HUES6 (cell line): ENCODE results near the gene CWC22.
"Not testable (repeated sequence)": the region's sequence is repeated elsewhere in the genome, so short reads cannot be mapped to it uniquely, and the experiment has no call there.

Source experiments
- H3K27ac ChIP-seq: 2 replicates; pipeline ENCODE4 v1.7.0; 2013; ENCODE audit warnings: low read depth, mild to moderate bottlenecking, low read length, inconsistent platforms
- H3K27me3 ChIP-seq: 2 replicates; pipeline ENCODE4 v1.6.1; 2013; ENCODE audit warnings: low read length; ENCODE audit not compliant: control insufficient read depth, insufficient read depth
- H3K36me3 ChIP-seq: 2 replicates; pipeline ENCODE4 v1.6.1; 2013; ENCODE audit warnings: low read length; ENCODE audit not compliant: control insufficient read depth, insufficient read depth
- H3K4me1 ChIP-seq: 2 replicates; pipeline ENCODE4 v1.6.1; 2013; ENCODE audit warnings: low read length; ENCODE audit not compliant: control insufficient read depth, insufficient read depth
- H3K4me3 ChIP-seq: 2 replicates; pipeline ENCODE4 v1.5.1; 2013; ENCODE audit warnings: low read depth, low read length
- H3K9ac ChIP-seq: one replicate; pipeline ENCODE4 v1.6.1; 2013; ENCODE audit warnings: mild to moderate bottlenecking, low read length
- H3K9me3 ChIP-seq: 2 replicates; pipeline ENCODE4 v1.6.1; 2013; ENCODE audit warnings: low read depth, low read length; ENCODE audit not compliant: control insufficient read depth, insufficient read depth

The CWC22 gene

GRCh38 chr2:179929997-179930396 is 77.1 kb downstream of the CWC22 start:
- H3K9ac ChIP-seq, H3K36me3 ChIP-seq, H3K4me1 ChIP-seq, H3K27me3 ChIP-seq, H3K27ac ChIP-seq, H3K4me3 ChIP-seq: not testable (repeated sequence)
- peaks cover 28% of the 10 kb centered on the region for H3K9me3 ChIP-seq

GRCh38 chr2:179927041-179927440 is 80.1 kb downstream of the CWC22 start:
- Histone ChIP-seq H3K9me3 (peaks cover 28% of the 10 kb centered on the region), H3K36me3 (no peaks in the 10 kb centered on the region), H3K27ac (no peak overlapping the region), H3K27me3 (no peaks in the 10 kb centered on the region), H3K9ac (no peak overlapping the region), H3K4me1 (no peaks in the 10 kb centered on the region), H3K4me3 (no peak overlapping the region)

- Histone ChIP-seq H3K27ac (no peak overlapping the region), H3K4me1 (no peaks in the 10 kb centered on the region), H3K36me3 (no peaks in the 10 kb centered on the region), H3K9ac (no peak overlapping the region), H3K27me3 (no peaks in the 10 kb centered on the region), H3K4me3 (no peak overlapping the region), H3K9me3 (peaks cover 26% of the 10 kb centered on the region)
Observed at GRCh38 chr2:179925713-179926112, 81.4 kb downstream of the CWC22 start.

- Histone ChIP-seq H3K27me3 (no peaks in the 10 kb centered on the region), H3K4me3 (no peak overlapping the region), H3K4me1 (no peaks in the 10 kb centered on the region), H3K27ac (no peak overlapping the region), H3K36me3 (no peaks in the 10 kb centered on the region), H3K9ac (no peak overlapping the region), H3K9me3 (no peaks in the 10 kb centered on the region)
Observed at GRCh38 chr2:179917272-179917671, 89.8 kb downstream of the CWC22 start.

- Histone ChIP-seq H3K9me3 (no peaks in the 10 kb centered on the region), H3K27ac (no peak overlapping the region), H3K27me3 (no peaks in the 10 kb centered on the region), H3K4me1 (peaks cover 8% of the 10 kb centered on the region), H3K36me3 (no peaks in the 10 kb centered on the region), H3K9ac (no peak overlapping the region), H3K4me3 (no peak overlapping the region)
Observed at GRCh38 chr2:179915395-179915992, 91.6 kb downstream of the CWC22 start.

- no peak overlapping the region for H3K4me3 ChIP-seq
- peaks cover 15% of the 10 kb centered on the region for H3K4me1 ChIP-seq
- no peak overlapping the region for H3K27ac ChIP-seq
- no peaks in the 10 kb centered on the region for H3K9me3 ChIP-seq
- no peaks in the 10 kb centered on the region for H3K36me3 ChIP-seq
- H3K27me3 ChIP-seq = no peaks in the 10 kb centered on the region
- H3K9ac ChIP-seq = no peak overlapping the region
Observed at GRCh38 chr2:179913809-179914208, 93.3 kb downstream of the CWC22 start.

- no peaks in the 10 kb centered on the region for H3K36me3 ChIP-seq
- H3K4me1 ChIP-seq = peaks cover 15% of the 10 kb centered on the region
Observed at GRCh38 chr2:179911569-179911968, 95.5 kb downstream of the CWC22 start.

GRCh38 chr2:179910735-179911113 is 96.4 kb downstream of the CWC22 start:
- Histone ChIP-seq H3K9me3 (no peaks in the 10 kb centered on the region), H3K9ac (no peak overlapping the region)

More at GRCh38 chr2:179911569-179911968, 95.5 kb downstream of the CWC22 start:
- no peaks in the 10 kb centered on the region for H3K9me3 ChIP-seq
- H3K9ac ChIP-seq = no peak overlapping the region
- no peak overlapping the region for H3K27ac ChIP-seq
- no peak overlapping the region for H3K4me3 ChIP-seq
- H3K27me3 ChIP-seq = no peaks in the 10 kb centered on the region

GRCh38 chr2:179909845-179910734 is 97.0 kb downstream of the CWC22 start:
- no peaks in the 10 kb centered on the region for H3K27me3 ChIP-seq
- no peak overlapping the region for H3K9ac ChIP-seq
- no peak overlapping the region for H3K27ac ChIP-seq
- H3K36me3 ChIP-seq = no peaks in the 10 kb centered on the region
- no peaks in the 10 kb centered on the region for H3K9me3 ChIP-seq
- H3K4me1 ChIP-seq = peaks cover 15% of the 10 kb centered on the region
- no peak overlapping the region for H3K4me3 ChIP-seq

More at GRCh38 chr2:179910735-179911113, 96.4 kb downstream of the CWC22 start:
- Histone ChIP-seq H3K27me3 (no peaks in the 10 kb centered on the region), H3K27ac (no peak overlapping the region), H3K4me1 (peaks cover 15% of the 10 kb centered on the region), H3K36me3 (no peaks in the 10 kb centered on the region), H3K4me3 (no peak overlapping the region)

- no peaks in the 10 kb centered on the region for H3K27me3 ChIP-seq
- H3K4me3 ChIP-seq = no peak overlapping the region
- H3K4me1 ChIP-seq = no peaks in the 10 kb centered on the region
- H3K36me3 ChIP-seq = no peaks in the 10 kb centered on the region
- peaks cover 11% of the 10 kb centered on the region for H3K9me3 ChIP-seq
- no peak overlapping the region for H3K27ac ChIP-seq
- H3K9ac ChIP-seq = no peak overlapping the region
Observed at GRCh38 chr2:179900655-179901054, 106.4 kb downstream of the CWC22 start.

GRCh38 chr2:179899666-179900065 is 107.4 kb downstream of the CWC22 start:
- no peaks in the 10 kb centered on the region for H3K27me3 ChIP-seq
- no peaks in the 10 kb centered on the region for H3K36me3 ChIP-seq
- no peak overlapping the region for H3K4me3 ChIP-seq
- no peaks in the 10 kb centered on the region for H3K4me1 ChIP-seq
- H3K9me3 ChIP-seq = peaks cover 11% of the 10 kb centered on the region
- H3K27ac ChIP-seq = no peak overlapping the region
- no peak overlapping the region for H3K9ac ChIP-seq
